Measurements from ENCODE around the gene EARS2. TPM values are rescaled to one million over a fixed set of nuclear protein-coding genes. Genes with fewer than 3 reads are reported as not detected.

The EARS2 gene
- total RNA-seq, 4 donors from 2014 or later, result 15.2 to 32.7 (median 24.6) TPM

DNA sequence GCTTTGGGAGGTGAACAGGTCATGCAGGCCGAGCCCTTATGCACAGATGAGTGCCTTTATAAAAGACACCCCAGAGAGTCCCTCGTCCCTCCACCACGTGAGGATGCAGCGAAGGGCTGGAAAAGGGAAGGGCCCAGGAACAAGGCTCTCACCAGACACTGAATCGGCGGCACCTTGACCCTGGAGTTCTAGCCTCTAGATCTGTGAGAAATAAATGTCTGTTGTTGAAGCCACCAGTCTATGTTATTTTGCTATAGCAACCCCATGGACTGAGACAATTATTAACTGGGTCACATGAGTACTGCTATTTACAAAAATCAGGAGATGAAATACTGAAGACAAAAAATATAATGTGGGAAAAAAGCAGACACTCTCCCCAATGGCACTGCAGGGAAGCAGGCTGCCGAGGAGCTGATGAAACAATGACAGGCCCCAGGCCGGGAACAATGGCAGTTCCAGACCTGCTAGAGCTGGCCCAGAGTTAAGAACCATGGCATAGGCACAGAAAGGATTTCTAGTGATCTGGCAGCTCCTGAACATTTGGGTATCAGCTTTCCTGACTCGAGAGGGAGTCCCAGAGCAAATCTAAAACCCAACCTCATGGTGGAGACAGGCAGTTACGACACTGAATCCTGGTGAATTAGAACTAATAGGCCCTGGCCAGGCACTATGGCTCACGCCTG, 29.0 kb downstream of the EARS2 start:
- DNase-seq, result no peak
- Histone ChIP-seq H3K4me1 (no peaks in the 10 kb centered on the region), H3K27me3 (no peaks in the 10 kb centered on the region), H3K4me3 (no peak overlapping the region), H3K9me3 (no peaks in the 10 kb centered on the region), H3K36me3 (peaks cover 29 to 99% (median 42%) of the 10 kb centered on the region in 3 donors), H3K27ac (no peak overlapping the region)
- 59 to 79% methylated on average over 7 to 11 of the region's 11 CpGs for WGBS, 2 donors
- TF ChIP-seq POLR2A (IDR thresholded peaks at IDR 0.05), result no peak
- TF ChIP-seq, protein P1, sequence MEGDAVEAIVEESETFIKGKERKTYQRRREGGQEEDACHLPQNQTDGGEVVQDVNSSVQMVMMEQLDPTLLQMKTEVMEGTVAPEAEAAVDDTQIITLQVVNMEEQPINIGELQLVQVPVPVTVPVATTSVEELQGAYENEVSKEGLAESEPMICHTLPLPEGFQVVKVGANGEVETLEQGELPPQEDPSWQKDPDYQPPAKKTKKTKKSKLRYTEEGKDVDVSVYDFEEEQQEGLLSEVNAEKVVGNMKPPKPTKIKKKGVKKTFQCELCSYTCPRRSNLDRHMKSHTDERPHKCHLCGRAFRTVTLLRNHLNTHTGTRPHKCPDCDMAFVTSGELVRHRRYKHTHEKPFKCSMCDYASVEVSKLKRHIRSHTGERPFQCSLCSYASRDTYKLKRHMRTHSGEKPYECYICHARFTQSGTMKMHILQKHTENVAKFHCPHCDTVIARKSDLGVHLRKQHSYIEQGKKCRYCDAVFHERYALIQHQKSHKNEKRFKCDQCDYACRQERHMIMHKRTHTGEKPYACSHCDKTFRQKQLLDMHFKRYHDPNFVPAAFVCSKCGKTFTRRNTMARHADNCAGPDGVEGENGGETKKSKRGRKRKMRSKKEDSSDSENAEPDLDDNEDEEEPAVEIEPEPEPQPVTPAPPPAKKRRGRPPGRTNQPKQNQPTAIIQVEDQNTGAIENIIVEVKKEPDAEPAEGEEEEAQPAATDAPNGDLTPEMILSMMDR (IDR thresholded peaks at IDR 0.05), result no peak
- intact Hi-C loops (cut with DNase I), result no loop called here

DNA sequence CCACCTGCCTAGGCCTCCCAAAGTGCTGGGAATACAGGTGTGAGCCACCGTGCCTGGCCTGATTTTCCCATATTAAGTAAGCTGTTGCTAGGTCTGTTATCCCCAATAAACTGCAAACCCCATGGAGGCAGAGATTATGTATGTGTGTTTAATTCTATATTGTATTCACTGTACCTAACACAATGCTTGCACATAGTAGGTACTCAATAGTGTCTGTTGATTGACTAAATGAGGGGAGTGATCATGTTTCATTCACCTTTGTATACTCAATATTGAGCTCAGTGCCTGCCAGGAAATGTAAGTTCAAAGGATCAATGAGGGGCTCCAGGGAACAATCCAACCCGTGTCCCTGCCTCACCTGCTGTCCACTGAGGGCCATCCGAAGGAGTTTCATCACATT, 32.3 kb downstream of the EARS2 start:
- TF ChIP-seq, protein P1 (IDR thresholded peaks at IDR 0.05), result no peak
- no peak for TF ChIP-seq POLR2A (IDR thresholded peaks at IDR 0.05)
- Histone ChIP-seq H3K36me3 (peaks cover 18 to 98% (median 30%) of the 10 kb centered on the region in 3 donors), H3K27me3 (no peaks in the 10 kb centered on the region), H3K27ac (no peak overlapping the region), H3K4me3 (no peak overlapping the region), H3K9me3 (no peaks in the 10 kb centered on the region), H3K4me1 (no peaks in the 10 kb centered on the region)
- DNase-seq, result no peak
- intact Hi-C loops (cut with DNase I), result no loop called here
- 94 to 100% methylated on average over 2 to 3 of the region's 3 CpGs for WGBS, 2 donors

DNA sequence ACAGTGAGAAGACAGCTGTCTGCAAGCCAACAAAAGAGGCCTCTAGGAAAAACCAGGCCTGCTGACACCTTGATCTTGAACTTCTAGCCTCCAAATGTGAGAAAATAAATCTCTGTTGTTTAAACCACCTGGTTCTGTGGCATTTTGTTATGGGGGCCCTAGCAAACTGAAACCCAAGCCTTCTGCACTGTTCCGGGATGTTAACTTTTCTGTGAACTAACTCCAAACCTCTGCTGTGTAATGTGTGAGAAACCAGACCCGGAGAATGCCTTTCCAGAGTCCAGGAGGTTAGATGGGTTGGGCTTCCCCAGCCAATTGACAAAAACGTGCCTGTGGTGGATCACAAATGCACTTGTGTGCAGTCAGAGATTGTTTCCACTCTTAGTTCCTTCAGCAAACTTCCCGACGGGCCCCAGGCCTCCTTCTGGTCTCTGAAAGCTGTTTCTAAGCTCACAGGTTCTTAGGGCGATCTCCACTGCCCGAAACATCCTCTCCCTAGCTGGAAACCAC, 33.2 kb downstream of the EARS2 start:
- Histone ChIP-seq H3K36me3 (peaks cover 14 to 97% (median 27%) of the 10 kb centered on the region in 3 donors), H3K4me3 (no peak overlapping the region), H3K9me3 (no peaks in the 10 kb centered on the region), H3K27ac (no peak overlapping the region), H3K27me3 (no peaks in the 10 kb centered on the region), H3K4me1 (no peaks in the 10 kb centered on the region)
- DNase-seq, result no peak
- intact Hi-C loops (cut with DNase I), result no loop called here
- WGBS, 2 donors, result 83 to 94% methylated on average over 5 to 7 of the region's 7 CpGs
- TF ChIP-seq, protein P1 (IDR thresholded peaks at IDR 0.05), result no peak
- TF ChIP-seq POLR2A (IDR thresholded peaks at IDR 0.05), result no peak

DNA sequence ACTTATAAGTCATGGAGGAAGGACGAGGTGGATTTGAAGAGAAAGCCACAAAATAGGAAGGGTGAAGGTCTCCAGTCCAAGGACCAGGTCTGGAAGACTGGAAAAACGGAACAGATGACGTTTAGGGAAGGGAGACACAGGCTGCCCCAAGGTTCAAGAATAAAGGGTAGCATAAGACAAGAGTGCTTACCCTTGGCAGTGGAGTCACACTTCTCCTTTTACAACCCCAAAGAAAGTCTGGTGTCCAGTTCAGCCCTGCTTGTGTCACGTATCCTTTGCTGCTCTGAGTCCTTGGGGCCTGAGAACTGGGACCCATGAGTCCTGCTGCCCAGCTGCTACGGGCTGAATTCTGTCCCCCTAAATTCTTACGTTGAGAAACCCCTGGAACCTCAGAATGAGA, 33.8 kb downstream of the EARS2 start:
- no peak for DNase-seq
- Histone ChIP-seq H3K9me3 (no peaks in the 10 kb centered on the region), H3K36me3 (peaks cover 7 to 91% (median 27%) of the 10 kb centered on the region in 3 donors), H3K27me3 (no peaks in the 10 kb centered on the region), H3K4me3 (no peak overlapping the region), H3K27ac (no peak overlapping the region), H3K4me1 (no peaks in the 10 kb centered on the region)
- intact Hi-C loops (cut with DNase I), result no loop called here
- WGBS, 2 donors, result 87 to 90% methylated on average over 5 to 6 of the region's 6 CpGs
- TF ChIP-seq, protein P1 (IDR thresholded peaks at IDR 0.05), result no peak
- no peak for TF ChIP-seq POLR2A (IDR thresholded peaks at IDR 0.05)

DNA sequence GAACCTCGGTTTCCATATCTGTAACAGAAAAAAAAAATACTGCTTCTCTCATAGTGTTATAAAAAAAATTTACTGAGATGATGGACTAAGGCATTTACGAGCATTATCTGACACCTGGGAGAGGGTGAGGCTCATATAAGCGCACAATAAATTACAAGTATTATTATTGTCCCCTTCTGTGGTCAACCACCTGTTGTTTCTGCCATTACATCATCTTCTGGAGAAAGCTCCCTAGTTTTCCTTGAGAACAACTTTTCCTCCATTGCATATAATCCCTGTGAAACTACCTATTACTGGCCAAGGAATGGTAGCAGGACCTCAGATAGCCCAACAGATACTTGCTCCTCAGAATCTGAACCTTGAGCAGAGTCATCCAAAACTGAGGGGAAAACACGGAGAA, 35.2 kb downstream of the EARS2 start:
- DNase-seq, result no peak
- TF ChIP-seq, protein P1 (IDR thresholded peaks at IDR 0.05), result no peak
- TF ChIP-seq POLR2A (IDR thresholded peaks at IDR 0.05), result no peak
- intact Hi-C loops (cut with DNase I), result no loop called here
- H3K36me3 ChIP-seq, result peaks cover 0 to 78% (median 27%) of the 10 kb centered on the region in 3 donors
- 91 to 97% methylated on average over 4 of the region's 4 CpGs for WGBS, 2 donors
- H3K27ac ChIP-seq, result no peak overlapping the region
- no peaks in the 10 kb centered on the region for H3K27me3 ChIP-seq
- no peak overlapping the region for H3K4me3 ChIP-seq
- no peaks in the 10 kb centered on the region for H3K4me1 ChIP-seq
- no peaks in the 10 kb centered on the region for H3K9me3 ChIP-seq
